Activated naive CD8-positive, alpha-beta T cell (primary cell): ENCODE data around the gene MAP3K5.

Source experiments
- H3K27ac Mint-ChIP-seq: one replicate; pipeline ENCODE4 v1.8.0; 2021; ENCODE audit warnings: mixed read lengths
- H3K27me3 Mint-ChIP-seq: one replicate; pipeline ENCODE4 v1.8.0; 2021; ENCODE audit warnings: mixed read lengths
- H3K36me3 Mint-ChIP-seq: one replicate; pipeline ENCODE4 v1.8.0; 2021; ENCODE audit warnings: mixed read lengths
- H3K4me1 Mint-ChIP-seq: one replicate; pipeline ENCODE4 v1.8.0; 2021; ENCODE audit warnings: low read depth, mixed read lengths
- H3K4me3 Mint-ChIP-seq: one replicate; pipeline ENCODE4 v1.8.0; 2021; ENCODE audit warnings: mild to moderate bottlenecking, mixed read lengths
- H3K9me3 Mint-ChIP-seq: one replicate; pipeline ENCODE4 v1.8.0; 2021; ENCODE audit warnings: low read depth, mixed read lengths

Gene MAP3K5

GRCh38 chr6:136539967-136540652 lies 252.2 kb downstream of the MAP3K5 start:
- peaks cover 17% of the 10 kb centered on the region for H3K27me3 Mint-ChIP-seq
- H3K9me3 Mint-ChIP-seq: no peaks in the 10 kb centered on the region
- no peaks in the 10 kb centered on the region for H3K4me1 Mint-ChIP-seq
- no peak overlapping the region for H3K4me3 Mint-ChIP-seq
- H3K27ac Mint-ChIP-seq: no peak overlapping the region
- no peaks in the 10 kb centered on the region for H3K36me3 Mint-ChIP-seq

- no peak overlapping the region for H3K4me3 Mint-ChIP-seq
- no peaks in the 10 kb centered on the region for H3K9me3 Mint-ChIP-seq
- H3K27ac Mint-ChIP-seq: no peak overlapping the region
- H3K27me3 Mint-ChIP-seq: peaks cover 7% of the 10 kb centered on the region
- H3K4me1 Mint-ChIP-seq: no peaks in the 10 kb centered on the region
- no peaks in the 10 kb centered on the region for H3K36me3 Mint-ChIP-seq
Measured at GRCh38 chr6:136538836-136539235, 253.4 kb downstream of the MAP3K5 start.

GRCh38 chr6:136535880-136536650 lies 256.2 kb downstream of the MAP3K5 start:
- H3K9me3 Mint-ChIP-seq: no peaks in the 10 kb centered on the region
- no peak overlapping the region for H3K27ac Mint-ChIP-seq
- no peaks in the 10 kb centered on the region for H3K4me1 Mint-ChIP-seq

GRCh38 chr6:136535017-136535765 lies 257.1 kb downstream of the MAP3K5 start:
- Mint-ChIP-seq H3K4me3 (no peak overlapping the region), H3K9me3 (no peaks in the 10 kb centered on the region), H3K27ac (no peak overlapping the region)

More at GRCh38 chr6:136535880-136536650, 256.2 kb downstream of the MAP3K5 start:
- Mint-ChIP-seq H3K36me3 (no peaks in the 10 kb centered on the region), H3K4me3 (no peak overlapping the region), H3K27me3 (peaks cover 4% of the 10 kb centered on the region)

GRCh38 chr6:136534268-136534667 lies 258.0 kb downstream of the MAP3K5 start:
- H3K36me3 Mint-ChIP-seq: no peaks in the 10 kb centered on the region
- H3K27me3 Mint-ChIP-seq: peaks cover 2% of the 10 kb centered on the region
- H3K27ac Mint-ChIP-seq: no peak overlapping the region
- H3K9me3 Mint-ChIP-seq: no peaks in the 10 kb centered on the region
- H3K4me3 Mint-ChIP-seq: no peak overlapping the region
- no peaks in the 10 kb centered on the region for H3K4me1 Mint-ChIP-seq

More at GRCh38 chr6:136535017-136535765, 257.1 kb downstream of the MAP3K5 start:
- H3K27me3 Mint-ChIP-seq: peaks cover 4% of the 10 kb centered on the region
- H3K4me1 Mint-ChIP-seq: no peaks in the 10 kb centered on the region
- no peaks in the 10 kb centered on the region for H3K36me3 Mint-ChIP-seq

- no peaks in the 10 kb centered on the region for H3K36me3 Mint-ChIP-seq
- no peaks in the 10 kb centered on the region for H3K9me3 Mint-ChIP-seq
- H3K27ac Mint-ChIP-seq: no peak overlapping the region
- H3K4me3 Mint-ChIP-seq: no peak overlapping the region
- H3K27me3 Mint-ChIP-seq: peaks cover 2% of the 10 kb centered on the region
- H3K4me1 Mint-ChIP-seq: no peaks in the 10 kb centered on the region
Measured at GRCh38 chr6:136533487-136533886, 258.8 kb downstream of the MAP3K5 start.

GRCh38 chr6:136532030-136532429 lies 260.2 kb downstream of the MAP3K5 start:
- Mint-ChIP-seq H3K4me1 (peaks cover 3% of the 10 kb centered on the region), H3K9me3 (no peaks in the 10 kb centered on the region), H3K27me3 (peaks cover 4% of the 10 kb centered on the region), H3K27ac (no peak overlapping the region), H3K36me3 (no peaks in the 10 kb centered on the region), H3K4me3 (no peak overlapping the region)

GRCh38 chr6:136529710-136530109 lies 262.6 kb downstream of the MAP3K5 start:
- Mint-ChIP-seq H3K27ac (no peak overlapping the region), H3K4me3 (no peak overlapping the region), H3K27me3 (peaks cover 10% of the 10 kb centered on the region), H3K9me3 (no peaks in the 10 kb centered on the region), H3K36me3 (no peaks in the 10 kb centered on the region), H3K4me1 (peaks cover 20% of the 10 kb centered on the region)

GRCh38 chr6:136528477-136528876 lies 263.8 kb downstream of the MAP3K5 start:
- Mint-ChIP-seq H3K4me3 (no peak overlapping the region), H3K27me3 (peaks cover 10% of the 10 kb centered on the region), H3K36me3 (no peaks in the 10 kb centered on the region), H3K27ac (no peak overlapping the region), H3K4me1 (peaks cover 20% of the 10 kb centered on the region), H3K9me3 (no peaks in the 10 kb centered on the region)

- Mint-ChIP-seq H3K36me3 (no peaks in the 10 kb centered on the region), H3K27me3 (peaks cover 10% of the 10 kb centered on the region), H3K9me3 (no peaks in the 10 kb centered on the region), H3K4me1 (peaks cover 20% of the 10 kb centered on the region), H3K27ac (no peak overlapping the region), H3K4me3 (no peak overlapping the region)
Measured at GRCh38 chr6:136527831-136528230, 264.4 kb downstream of the MAP3K5 start.

- H3K9me3 Mint-ChIP-seq: no peaks in the 10 kb centered on the region
- H3K36me3 Mint-ChIP-seq: no peaks in the 10 kb centered on the region
- H3K4me3 Mint-ChIP-seq: no peak overlapping the region
- no peak overlapping the region for H3K27ac Mint-ChIP-seq
- H3K27me3 Mint-ChIP-seq: peaks cover 10% of the 10 kb centered on the region
- H3K4me1 Mint-ChIP-seq: peaks cover 20% of the 10 kb centered on the region
Measured at GRCh38 chr6:136526937-136527336, 265.3 kb downstream of the MAP3K5 start.

GRCh38 chr6:136526196-136526930 lies 265.9 kb downstream of the MAP3K5 start:
- peaks cover 20% of the 10 kb centered on the region for H3K4me1 Mint-ChIP-seq
- peak overlapping the region; percentile 31 for H3K4me3 Mint-ChIP-seq
- H3K36me3 Mint-ChIP-seq: no peaks in the 10 kb centered on the region
- no peaks in the 10 kb centered on the region for H3K9me3 Mint-ChIP-seq
- H3K27me3 Mint-ChIP-seq: peaks cover 9% of the 10 kb centered on the region
- no peak overlapping the region for H3K27ac Mint-ChIP-seq

GRCh38 chr6:136525586-136526195 lies 266.6 kb downstream of the MAP3K5 start:
- Mint-ChIP-seq H3K9me3 (no peaks in the 10 kb centered on the region), H3K27ac (no peak overlapping the region), H3K4me1 (peaks cover 20% of the 10 kb centered on the region), H3K36me3 (no peaks in the 10 kb centered on the region), H3K4me3 (peak overlapping the region; percentile 31), H3K27me3 (peaks cover 8% of the 10 kb centered on the region)

GRCh38 chr6:136524936-136525413 lies 267.3 kb downstream of the MAP3K5 start:
- H3K27ac Mint-ChIP-seq: no peak overlapping the region
- H3K4me1 Mint-ChIP-seq: peaks cover 20% of the 10 kb centered on the region
- H3K4me3 Mint-ChIP-seq: no peak overlapping the region
- no peaks in the 10 kb centered on the region for H3K36me3 Mint-ChIP-seq
- H3K9me3 Mint-ChIP-seq: no peaks in the 10 kb centered on the region
- H3K27me3 Mint-ChIP-seq: peaks cover 8% of the 10 kb centered on the region
